Progenitor cell of endocrine pancreas (in vitro differentiated cells): ENCODE results near the gene CNTN5. TPM values are rescaled to one million over a fixed set of nuclear protein-coding genes. Genes with fewer than 3 reads are reported as not detected.

Experiments used
- DNase-seq: peaks from one replicate; pipeline ENCODE4 v3.0.0; 2021; ENCODE audit warnings: low spot score; ENCODE audit not compliant: unreplicated experiment
- H3K27ac Mint-ChIP-seq: 2 replicates; pipeline ENCODE4 v1.8.0; 2021; ENCODE audit warnings: mild to moderate bottlenecking, moderate library complexity, mixed read lengths
- H3K27me3 Mint-ChIP-seq: 2 replicates; pipeline ENCODE4 v1.8.0; 2021; ENCODE audit warnings: mixed read lengths
- H3K36me3 Mint-ChIP-seq: 2 replicates; pipeline ENCODE4 v1.8.0; 2022; ENCODE audit warnings: mixed read lengths; ENCODE audit not compliant: insufficient read depth
- H3K4me1 Mint-ChIP-seq: 2 replicates; pipeline ENCODE4 v1.8.0; 2021; ENCODE audit warnings: low read depth, mixed read lengths
- H3K4me3 Mint-ChIP-seq: 2 replicates; pipeline ENCODE4 v1.8.0; 2021; ENCODE audit warnings: low read depth, mild to moderate bottlenecking, moderate library complexity, mixed read lengths
- H3K9me3 Mint-ChIP-seq: 2 replicates; pipeline ENCODE4 v1.8.0; 2021; ENCODE audit warnings: low read depth, mixed read lengths
- CTCF ChIP-seq: fragments of 200-600 bp; sonication (generic); IDR thresholded peaks from one replicate; pipeline ENCODE4 v1.5.0; 2021; ENCODE audit warnings: antibody characterized with exemption, mild to moderate bottlenecking; ENCODE audit not compliant: unreplicated experiment
- total RNA-seq: library from RNA; stranded (reverse); gene quantifications from 2 replicates; pipeline ENCODE4 v1.2.1, GENCODE V29; 2021

CNTN5 gene
- total RNA-seq, 1 donor from 2014 or later, result 0.50 TPM

GRCh38 chr11:99343117-99343516 lies 322.4 kb downstream of the CNTN5 start:
- Mint-ChIP-seq H3K4me3 (no peak overlapping the region), H3K27me3 (no peaks in the 10 kb centered on the region), H3K9me3 (peaks cover 2% of the 10 kb centered on the region), H3K4me1 (peaks cover 4% of the 10 kb centered on the region), H3K36me3 (no peaks in the 10 kb centered on the region), H3K27ac (no peak overlapping the region)
- DNase-seq, result no peak
- TF ChIP-seq CTCF, result no peak

DNA sequence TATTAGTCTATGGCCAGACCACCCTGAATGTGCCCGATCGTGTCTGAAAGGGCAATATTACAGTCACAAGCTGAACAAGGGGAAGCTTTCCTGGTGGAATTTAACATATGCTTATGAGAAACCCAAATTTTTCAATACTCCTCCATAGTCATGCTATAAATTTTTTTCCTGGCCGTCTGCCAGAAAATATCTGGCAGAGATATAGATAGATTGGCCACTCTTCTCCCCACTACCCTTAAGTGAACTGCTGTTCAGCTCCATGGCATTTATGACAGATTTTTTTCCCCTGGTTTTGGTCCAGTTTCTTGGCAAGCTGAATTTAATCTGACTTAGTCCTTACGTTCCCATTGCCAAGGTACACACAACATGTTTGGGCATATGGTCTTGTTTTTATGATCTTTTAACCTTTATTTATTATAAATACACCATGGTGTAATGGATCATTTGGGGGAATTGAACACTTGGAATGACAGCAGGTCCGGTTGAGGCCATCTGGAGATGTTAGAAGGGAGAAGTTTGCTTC lies 328.5 kb downstream of the CNTN5 start:
- no peak for DNase-seq
- Mint-ChIP-seq H3K27me3 (no peaks in the 10 kb centered on the region), H3K27ac (no peak overlapping the region), H3K36me3 (no peaks in the 10 kb centered on the region), H3K4me1 (no peaks in the 10 kb centered on the region), H3K9me3 (no peaks in the 10 kb centered on the region), H3K4me3 (no peak overlapping the region)
- no peak for TF ChIP-seq CTCF

GRCh38 chr11:99351624-99352023 lies 330.9 kb downstream of the CNTN5 start:
- Mint-ChIP-seq H3K27ac (no peak overlapping the region), H3K4me3 (no peak overlapping the region), H3K4me1 (no peaks in the 10 kb centered on the region), H3K27me3 (no peaks in the 10 kb centered on the region), H3K36me3 (no peaks in the 10 kb centered on the region), H3K9me3 (no peaks in the 10 kb centered on the region)
- DNase-seq, result no peak
- TF ChIP-seq CTCF, result no peak

GRCh38 chr11:99352642-99353041 lies 331.9 kb downstream of the CNTN5 start:
- Mint-ChIP-seq H3K4me3 (no peak overlapping the region), H3K27me3 (no peaks in the 10 kb centered on the region), H3K27ac (no peak overlapping the region), H3K36me3 (no peaks in the 10 kb centered on the region), H3K9me3 (no peaks in the 10 kb centered on the region), H3K4me1 (no peaks in the 10 kb centered on the region)
- TF ChIP-seq CTCF, result no peak
- DNase-seq, result no peak

- no peaks in the 10 kb centered on the region for H3K36me3 Mint-ChIP-seq
- no peak for TF ChIP-seq CTCF
- no peak overlapping the region for H3K4me3 Mint-ChIP-seq
- H3K4me1 Mint-ChIP-seq, result peaks cover 2% of the 10 kb centered on the region
- H3K27me3 Mint-ChIP-seq, result no peaks in the 10 kb centered on the region
- H3K27ac Mint-ChIP-seq, result no peak overlapping the region
- no peaks in the 10 kb centered on the region for H3K9me3 Mint-ChIP-seq
- DNase-seq, result no peak
Observed at GRCh38 chr11:99366546-99366945, 345.8 kb downstream of the CNTN5 start.
